Upper lobe of left lung (tissue), 4 donors: ENCODE results near the gene COL6A2.

ENCODE experiments used
- CTCF ChIP-seq, 6 experiments: fragments of 450-650 bp in 4 of 6; fragments of 200-600 bp in 2 of 6; sonication (generic) in 2 of 6; IDR thresholded peaks; one replicate each; pipeline ENCODE4 v1.5.1; 2016 to 2019; ENCODE audit warnings: antibody characterized with exemption in 6 of 6
- EP300 ChIP-seq, 4 donors: sonication (generic); formaldehyde crosslinking; IDR thresholded peaks; one replicate each; pipeline ENCODE4 v1.5.1; 2017; ENCODE audit warnings: antibody characterized with exemption in 4 of 4, control low read depth in 2 of 4
- POLR2AphosphoS5 ChIP-seq, 2 donors: sonication (generic); formaldehyde crosslinking; IDR thresholded peaks; one replicate each; pipeline ENCODE4 v1.5.1; 2017; ENCODE audit warnings: antibody characterized with exemption in 2 of 2

GRCh38 chr21:46160657-46160906 is 62.7 kb downstream of the COL6A2 start:
- TF ChIP-seq CTCF (IDR thresholded peaks at IDR 0.05) (no peak), POLR2AphosphoS5 (IDR thresholded peaks at IDR 0.05) (no peak), EP300 (IDR thresholded peaks at IDR 0.05) (no peak)
